Astrocyte (in vitro differentiated cells and primary cell): Measurements from ENCODE around the gene TACR2.

ENCODE experiments used
- CTCF ChIP-seq: IDR thresholded peaks from 2 replicates; pipeline ENCODE4 v1.5.1; 2011; ENCODE audit warnings: low read depth, mild to moderate bottlenecking, inconsistent platforms, low read length, moderate library complexity; ENCODE audit not compliant: insufficient read depth
- EZH2 ChIP-seq: IDR thresholded peaks from 2 replicates; pipeline ENCODE4 v1.6.1; 2012; ENCODE audit warnings: mild to moderate bottlenecking, low read length, inconsistent platforms; ENCODE audit not compliant: insufficient read depth

DNA sequence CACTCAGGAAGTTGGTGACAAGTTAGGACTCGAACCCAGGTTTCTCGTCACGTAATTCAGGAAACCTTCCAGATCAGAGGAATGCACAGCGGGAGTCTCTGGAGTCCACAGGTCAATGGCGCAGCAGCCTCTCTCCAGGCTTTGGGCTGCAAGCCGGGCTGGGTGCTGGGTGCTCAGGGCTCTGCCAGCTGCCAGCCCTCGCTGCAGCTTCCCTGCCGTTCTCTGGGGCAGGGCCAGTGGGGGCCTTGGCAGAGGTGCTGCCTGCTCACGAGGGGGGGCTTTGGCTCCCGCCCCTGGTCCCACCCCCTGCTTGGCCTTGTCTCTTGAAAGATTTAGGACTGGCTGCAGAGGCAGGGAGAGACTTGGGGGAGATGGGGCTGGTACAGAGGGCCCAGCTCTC is at the start of gene TACR2:
- TF ChIP-seq CTCF (no peak), EZH2 (no peak)
